ENCODE results near the gene CKAP2.
"Not testable (repeated sequence)": the region's sequence is repeated elsewhere in the genome, so short reads cannot be mapped to it uniquely, and the experiment has no call there.

Gene CKAP2

GRCh38 chr13:52510221-52510797 is 55.0 kb downstream of the CKAP2 start:
- not testable (repeated sequence) for H3K9me3 ChIP-seq (ENCODE audit: control insufficient read depth, low read length); H3K9ac ChIP-seq (ENCODE audit: low read length); H3K36me3 ChIP-seq (ENCODE audit: control insufficient read depth, insufficient read depth, low read length); H3K27me3 ChIP-seq (ENCODE audit: control insufficient read depth, insufficient read depth, low read length); H3K4me1 ChIP-seq (ENCODE audit: control insufficient read depth, insufficient read depth, low read length); H3K4me3 ChIP-seq (ENCODE audit: low read length)

GRCh38 chr13:52511598-52511997 is 56.3 kb downstream of the CKAP2 start:
- H3K36me3 ChIP-seq (ENCODE audit: control insufficient read depth, insufficient read depth, low read length); H3K27me3 ChIP-seq (ENCODE audit: control insufficient read depth, insufficient read depth, low read length); H3K4me3 ChIP-seq (ENCODE audit: low read length); H3K9me3 ChIP-seq (ENCODE audit: control insufficient read depth, low read length); H3K4me1 ChIP-seq (ENCODE audit: control insufficient read depth, insufficient read depth, low read length); H3K9ac ChIP-seq (ENCODE audit: low read length): not testable (repeated sequence)

- not testable (repeated sequence) for H3K27me3 ChIP-seq (ENCODE audit: control insufficient read depth, insufficient read depth, low read length); H3K9ac ChIP-seq (ENCODE audit: low read length); H3K4me1 ChIP-seq (ENCODE audit: control insufficient read depth, insufficient read depth, low read length); H3K36me3 ChIP-seq (ENCODE audit: control insufficient read depth, insufficient read depth, low read length); H3K9me3 ChIP-seq (ENCODE audit: control insufficient read depth, low read length); H3K4me3 ChIP-seq (ENCODE audit: low read length)
These were observed 58.8 kb downstream of the CKAP2 start for GRCh38 chr13:52513957-52514596.

DNA sequence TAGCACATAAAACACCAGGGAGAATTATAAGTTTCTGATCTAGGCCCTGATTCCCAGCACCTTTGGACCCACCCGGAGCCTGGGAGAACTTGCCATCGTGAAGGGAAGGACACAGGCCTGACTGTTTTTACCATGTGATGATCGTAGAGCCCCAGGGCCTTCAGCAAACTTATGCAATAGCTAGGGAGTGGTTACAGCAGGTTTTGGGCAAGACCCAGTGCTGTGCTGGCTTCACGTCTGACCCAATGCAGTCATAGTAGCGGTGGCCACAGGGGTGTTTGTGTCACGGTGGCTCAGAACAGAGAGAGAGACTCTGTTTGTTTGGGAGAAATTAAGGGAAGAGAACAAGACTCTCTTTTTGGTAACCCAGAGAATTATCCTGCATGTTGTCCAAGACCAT is 68.0 kb downstream of the CKAP2 start:
- not testable (repeated sequence) for H3K9me3 ChIP-seq (ENCODE audit: control insufficient read depth, low read length); H3K9ac ChIP-seq (ENCODE audit: low read length); H3K36me3 ChIP-seq (ENCODE audit: control insufficient read depth, insufficient read depth, low read length); H3K4me1 ChIP-seq (ENCODE audit: control insufficient read depth, insufficient read depth, low read length); H3K27me3 ChIP-seq (ENCODE audit: control insufficient read depth, insufficient read depth, low read length); H3K4me3 ChIP-seq (ENCODE audit: low read length)

Measured in mucosa of stomach (tissue), 1 donor.